HepG2 (cell line): ENCODE data around the gene JMJD6. TPM values are rescaled to one million over a fixed set of nuclear protein-coding genes. Genes with fewer than 3 reads are reported as not detected.
A peak's percentile ranks its signal among the peaks of the same experiment; 100 is the strongest.

ENCODE experiments used
- BCL6 ChIP-seq: IDR thresholded peaks from 2 replicates; pipeline ENCODE4 v1.6.1; 2016; ENCODE audit warnings: missing genetic modification reagents, missing compliant biosample characterization
- MED1 ChIP-seq: sonication (generic); formaldehyde crosslinking; IDR thresholded peaks from 2 replicates; pipeline ENCODE4 v1.4.0; 2020; ENCODE audit warnings: missing genetic modification reagents
- MYNN ChIP-seq: sonication (generic); formaldehyde crosslinking; IDR thresholded peaks from 2 replicates; pipeline ENCODE4 v1.4.0; 2020; ENCODE audit warnings: mild to moderate bottlenecking, low read depth, missing genetic modification reagents
- NFATC3 ChIP-seq: sonication (generic); formaldehyde crosslinking; IDR thresholded peaks from 2 replicates; pipeline ENCODE4 v1.5.1; 2020; ENCODE audit warnings: mild to moderate bottlenecking, missing genetic modification reagents
- NR2F2 ChIP-seq: IDR thresholded peaks from 2 replicates; pipeline ENCODE4 v1.6.1; 2012; ENCODE audit warnings: low read depth, inconsistent platforms, borderline replicate concordance
- ZIK1 ChIP-seq: sonication (generic); formaldehyde crosslinking; IDR thresholded peaks from 2 replicates; pipeline ENCODE4 v1.5.0; 2020; ENCODE audit warnings: mild to moderate bottlenecking, low read depth, missing genetic modification reagents, borderline replicate concordance
- ZNF713 ChIP-seq: sonication (generic); formaldehyde crosslinking; IDR thresholded peaks from 2 replicates; pipeline ENCODE4 v1.4.0; 2020; ENCODE audit warnings: mild to moderate bottlenecking, missing genetic modification reagents
- polyA plus RNA-seq, 8 experiments: library from polyadenylated mRNA; depleted of rRNA in 3 of 8; stranded (reverse) in 7 of 8; unstranded in 1 of 8; fragments of >200 nt; fragmentation: Illumina TruSeq in 4 of 8; extraction: Trizol in 4 of 8; gene quantifications; 2 replicates each; pipeline versions ENCODE4 v1.2.1 to v1.2.3, GENCODE V29; 2011 to 2016; ENCODE audit warnings: low read depth in 4 of 8, missing spikeins in 1 of 8, mixed read lengths in 1 of 8; ENCODE audit not compliant: insufficient read depth in 1 of 8
- total RNA-seq, 5 experiments: library from RNA; depleted of rRNA; stranded (reverse); fragments of >200 nt; fragmentation: Illumina TruSeq; extraction: Trizol; gene quantifications; 2 replicates each; pipeline ENCODE4 v1.2.3, GENCODE V29; 2016; ENCODE audit warnings: low read depth in 1 of 5
- TF ChIP-seq, protein P1 (sequence below): IDR thresholded peaks from 2 replicates; pipeline ENCODE4 v1.6.1; 2016
- TF ChIP-seq, protein P2 (sequence below): sonication (generic); formaldehyde crosslinking; IDR thresholded peaks from 2 replicates; pipeline ENCODE4 v1.8.1; 2023; ENCODE audit warnings: mild to moderate bottlenecking, moderate library complexity, missing genetic modification reagents
- TF ChIP-seq, protein P3 (sequence below): sonication (generic); formaldehyde crosslinking; IDR thresholded peaks from 2 replicates; pipeline ENCODE4 v1.5.1; 2020; ENCODE audit warnings: mild to moderate bottlenecking, missing genetic modification reagents, borderline replicate concordance
- TF ChIP-seq, protein P4 (sequence below): sonication (generic); formaldehyde crosslinking; IDR thresholded peaks from 2 replicates; pipeline ENCODE4 v1.8.0; 2022; ENCODE audit warnings: missing genetic modification reagents, mild to moderate bottlenecking, borderline replicate concordance
- TF ChIP-seq, protein P5 (sequence below): sonication (generic); formaldehyde crosslinking; IDR thresholded peaks from 2 replicates; pipeline ENCODE4 v1.5.0; 2020; ENCODE audit warnings: mild to moderate bottlenecking, missing genetic modification reagents, borderline replicate concordance
- TF ChIP-seq, protein P6 (sequence below): sonication (generic); formaldehyde crosslinking; IDR thresholded peaks from 2 replicates; pipeline ENCODE4 v1.5.0; 2020; ENCODE audit warnings: mild to moderate bottlenecking, missing genetic modification reagents, borderline replicate concordance
- TF ChIP-seq, protein P7 (sequence below): sonication (generic); formaldehyde crosslinking; IDR thresholded peaks from 2 replicates; pipeline ENCODE4 v1.4.0; 2020; ENCODE audit warnings: missing genetic modification reagents

JMJD6 gene
- total and polyA plus RNA-seq, 2 of the 13 experiments (the other 11 are each of a cell fraction or from before 2014, with no cell fraction given), result 33.6 to 41.0 TPM

DNA sequence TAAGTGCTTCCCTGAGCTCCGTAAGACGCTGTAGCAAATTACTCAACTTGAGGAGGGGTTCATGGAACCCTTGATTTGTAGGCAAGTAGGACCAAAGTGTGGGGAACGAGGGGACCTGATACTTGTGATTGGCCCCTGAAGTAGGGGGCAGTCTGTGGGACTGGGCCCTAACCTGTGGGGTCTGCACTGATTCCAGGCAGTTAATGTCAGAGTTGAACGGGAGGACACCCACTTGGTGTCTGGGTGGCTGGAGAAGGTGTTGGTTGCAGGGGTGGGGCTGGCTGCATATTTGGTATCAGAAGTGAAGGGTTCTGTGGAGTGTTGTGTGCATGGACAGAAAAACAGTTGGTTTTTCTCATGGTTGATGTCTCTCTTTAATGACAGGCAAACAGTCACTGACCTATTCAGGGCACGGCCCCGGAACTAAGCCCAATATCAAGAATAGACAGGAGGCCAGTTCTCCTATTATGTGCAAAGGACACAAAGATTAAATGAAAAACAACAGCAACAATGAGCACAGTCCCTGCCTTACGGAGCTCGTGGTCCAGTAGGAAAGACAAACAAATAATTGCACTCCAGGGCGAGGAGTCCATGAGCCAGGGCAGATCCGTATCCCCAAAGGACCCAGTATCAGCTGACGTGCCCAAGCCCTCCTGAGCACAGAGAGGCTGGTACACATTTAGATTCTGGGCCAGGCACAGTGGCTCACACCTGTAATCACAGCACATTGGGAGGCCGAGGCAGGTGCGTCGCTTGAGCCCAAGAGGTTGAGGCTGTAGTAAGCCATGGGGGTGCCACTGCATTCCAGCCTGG is 34.8 kb downstream of the JMJD6 start (continued):
- TF ChIP-seq, protein P1, sequence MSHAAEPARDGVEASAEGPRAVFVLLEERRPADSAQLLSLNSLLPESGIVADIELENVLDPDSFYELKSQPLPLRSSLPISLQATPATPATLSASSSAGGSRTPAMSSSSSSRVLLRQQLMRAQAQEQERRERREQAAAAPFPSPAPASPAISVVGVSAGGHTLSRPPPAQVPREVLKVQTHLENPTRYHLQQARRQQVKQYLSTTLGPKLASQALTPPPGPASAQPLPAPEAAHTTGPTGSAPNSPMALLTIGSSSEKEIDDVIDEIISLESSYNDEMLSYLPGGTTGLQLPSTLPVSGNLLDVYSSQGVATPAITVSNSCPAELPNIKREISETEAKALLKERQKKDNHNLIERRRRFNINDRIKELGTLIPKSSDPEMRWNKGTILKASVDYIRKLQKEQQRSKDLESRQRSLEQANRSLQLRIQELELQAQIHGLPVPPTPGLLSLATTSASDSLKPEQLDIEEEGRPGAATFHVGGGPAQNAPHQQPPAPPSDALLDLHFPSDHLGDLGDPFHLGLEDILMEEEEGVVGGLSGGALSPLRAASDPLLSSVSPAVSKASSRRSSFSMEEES (CRISPR knock-in tag), result peak; percentile 95
- TF ChIP-seq ZNF713 (0 out of 2 replicates have a peak, but pooled peaks have one; percentile 42), BCL6 (CRISPR knock-in tag) (peak; percentile 33; the same call in 1 of the 2 replicates), ZIK1 (CRISPR knock-in tag) (no peak), MED1 (CRISPR knock-in tag) (peak; percentile 99), MYNN (no peak), NR2F2 (0 out of 2 replicates have a peak, but pooled peaks have one; percentile 43), NFATC3 (CRISPR knock-in tag) (no peak; the same call in 1 of the 2 replicates)
- TF ChIP-seq, protein P2, sequence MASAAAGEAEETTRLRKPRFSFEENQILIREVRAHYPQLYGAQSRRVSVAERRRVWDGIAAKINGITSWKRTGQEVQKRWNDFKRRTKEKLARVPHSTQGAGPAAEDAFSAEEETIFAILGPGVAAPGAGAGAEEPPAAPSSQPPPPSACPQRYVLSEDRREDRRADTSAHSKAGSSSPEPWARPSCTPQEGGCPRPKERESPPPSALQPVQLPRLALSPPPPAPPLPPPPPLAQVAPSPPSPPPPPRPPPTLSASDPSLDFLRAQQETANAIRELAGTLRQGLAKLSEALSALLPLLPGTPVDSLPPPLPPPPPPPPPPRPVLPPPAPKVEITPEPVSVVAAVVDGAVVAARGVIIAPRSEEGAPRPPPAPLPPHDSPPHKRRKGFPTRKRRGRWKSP (CRISPR knock-in tag), result peak; percentile 56; the same call in 1 of the 2 replicates
- TF ChIP-seq, protein P3, sequence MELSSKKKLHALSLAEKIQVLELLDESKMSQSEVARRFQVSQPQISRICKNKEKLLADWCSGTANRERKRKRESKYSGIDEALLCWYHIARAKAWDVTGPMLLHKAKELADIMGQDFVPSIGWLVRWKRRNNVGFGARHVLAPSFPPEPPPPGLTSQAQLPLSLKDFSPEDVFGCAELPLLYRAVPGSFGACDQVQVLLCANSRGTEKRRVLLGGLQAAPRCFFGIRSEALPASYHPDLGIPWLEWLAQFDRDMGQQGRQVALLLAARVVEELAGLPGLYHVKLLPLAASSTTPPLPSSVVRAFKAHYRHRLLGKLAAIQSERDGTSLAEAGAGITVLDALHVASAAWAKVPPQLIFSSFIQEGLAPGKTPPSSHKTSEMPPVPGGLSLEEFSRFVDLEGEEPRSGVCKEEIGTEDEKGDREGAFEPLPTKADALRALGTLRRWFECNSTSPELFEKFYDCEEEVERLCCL (CRISPR knock-in tag), result no peak
- TF ChIP-seq, protein P4, sequence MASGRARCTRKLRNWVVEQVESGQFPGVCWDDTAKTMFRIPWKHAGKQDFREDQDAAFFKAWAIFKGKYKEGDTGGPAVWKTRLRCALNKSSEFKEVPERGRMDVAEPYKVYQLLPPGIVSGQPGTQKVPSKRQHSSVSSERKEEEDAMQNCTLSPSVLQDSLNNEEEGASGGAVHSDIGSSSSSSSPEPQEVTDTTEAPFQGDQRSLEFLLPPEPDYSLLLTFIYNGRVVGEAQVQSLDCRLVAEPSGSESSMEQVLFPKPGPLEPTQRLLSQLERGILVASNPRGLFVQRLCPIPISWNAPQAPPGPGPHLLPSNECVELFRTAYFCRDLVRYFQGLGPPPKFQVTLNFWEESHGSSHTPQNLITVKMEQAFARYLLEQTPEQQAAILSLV (CRISPR knock-in tag), result no peak
- TF ChIP-seq, protein P5, sequence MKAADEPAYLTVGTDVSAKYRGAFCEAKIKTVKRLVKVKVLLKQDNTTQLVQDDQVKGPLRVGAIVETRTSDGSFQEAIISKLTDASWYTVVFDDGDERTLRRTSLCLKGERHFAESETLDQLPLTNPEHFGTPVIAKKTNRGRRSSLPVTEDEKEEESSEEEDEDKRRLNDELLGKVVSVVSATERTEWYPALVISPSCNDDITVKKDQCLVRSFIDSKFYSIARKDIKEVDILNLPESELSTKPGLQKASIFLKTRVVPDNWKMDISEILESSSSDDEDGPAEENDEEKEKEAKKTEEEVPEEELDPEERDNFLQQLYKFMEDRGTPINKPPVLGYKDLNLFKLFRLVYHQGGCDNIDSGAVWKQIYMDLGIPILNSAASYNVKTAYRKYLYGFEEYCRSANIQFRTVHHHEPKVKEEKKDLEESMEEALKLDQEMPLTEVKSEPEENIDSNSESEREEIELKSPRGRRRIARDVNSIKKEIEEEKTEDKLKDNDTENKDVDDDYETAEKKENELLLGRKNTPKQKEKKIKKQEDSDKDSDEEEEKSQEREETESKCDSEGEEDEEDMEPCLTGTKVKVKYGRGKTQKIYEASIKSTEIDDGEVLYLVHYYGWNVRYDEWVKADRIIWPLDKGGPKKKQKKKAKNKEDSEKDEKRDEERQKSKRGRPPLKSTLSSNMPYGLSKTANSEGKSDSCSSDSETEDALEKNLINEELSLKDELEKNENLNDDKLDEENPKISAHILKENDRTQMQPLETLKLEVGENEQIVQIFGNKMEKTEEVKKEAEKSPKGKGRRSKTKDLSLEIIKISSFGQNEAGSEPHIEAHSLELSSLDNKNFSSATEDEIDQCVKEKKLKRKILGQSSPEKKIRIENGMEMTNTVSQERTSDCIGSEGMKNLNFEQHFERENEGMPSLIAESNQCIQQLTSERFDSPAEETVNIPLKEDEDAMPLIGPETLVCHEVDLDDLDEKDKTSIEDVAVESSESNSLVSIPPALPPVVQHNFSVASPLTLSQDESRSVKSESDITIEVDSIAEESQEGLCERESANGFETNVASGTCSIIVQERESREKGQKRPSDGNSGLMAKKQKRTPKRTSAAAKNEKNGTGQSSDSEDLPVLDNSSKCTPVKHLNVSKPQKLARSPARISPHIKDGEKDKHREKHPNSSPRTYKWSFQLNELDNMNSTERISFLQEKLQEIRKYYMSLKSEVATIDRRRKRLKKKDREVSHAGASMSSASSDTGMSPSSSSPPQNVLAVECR, result peak; percentile 61; the same call in 1 of the 2 replicates
- TF ChIP-seq, protein P6, sequence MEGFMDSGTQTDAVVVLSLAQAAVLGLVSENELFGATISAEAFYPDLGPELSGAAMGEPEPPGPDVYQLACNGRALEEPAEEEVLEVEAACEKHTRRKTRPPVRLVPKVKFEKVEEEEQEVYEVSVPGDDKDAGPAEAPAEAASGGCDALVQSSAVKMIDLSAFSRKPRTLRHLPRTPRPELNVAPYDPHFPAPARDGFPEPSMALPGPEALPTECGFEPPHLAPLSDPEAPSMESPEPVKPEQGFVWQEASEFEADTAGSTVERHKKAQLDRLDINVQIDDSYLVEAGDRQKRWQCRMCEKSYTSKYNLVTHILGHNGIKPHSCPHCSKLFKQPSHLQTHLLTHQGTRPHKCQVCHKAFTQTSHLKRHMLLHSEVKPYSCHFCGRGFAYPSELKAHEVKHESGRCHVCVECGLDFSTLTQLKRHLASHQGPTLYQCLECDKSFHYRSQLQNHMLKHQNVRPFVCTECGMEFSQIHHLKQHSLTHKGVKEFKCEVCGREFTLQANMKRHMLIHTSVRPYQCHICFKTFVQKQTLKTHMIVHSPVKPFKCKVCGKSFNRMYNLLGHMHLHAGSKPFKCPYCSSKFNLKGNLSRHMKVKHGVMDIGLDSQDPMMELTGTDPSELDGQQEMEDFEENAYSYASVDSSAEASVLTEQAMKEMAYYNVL, result peak; percentile 87; the same call in 1 of the 2 replicates
- TF ChIP-seq, protein P7, sequence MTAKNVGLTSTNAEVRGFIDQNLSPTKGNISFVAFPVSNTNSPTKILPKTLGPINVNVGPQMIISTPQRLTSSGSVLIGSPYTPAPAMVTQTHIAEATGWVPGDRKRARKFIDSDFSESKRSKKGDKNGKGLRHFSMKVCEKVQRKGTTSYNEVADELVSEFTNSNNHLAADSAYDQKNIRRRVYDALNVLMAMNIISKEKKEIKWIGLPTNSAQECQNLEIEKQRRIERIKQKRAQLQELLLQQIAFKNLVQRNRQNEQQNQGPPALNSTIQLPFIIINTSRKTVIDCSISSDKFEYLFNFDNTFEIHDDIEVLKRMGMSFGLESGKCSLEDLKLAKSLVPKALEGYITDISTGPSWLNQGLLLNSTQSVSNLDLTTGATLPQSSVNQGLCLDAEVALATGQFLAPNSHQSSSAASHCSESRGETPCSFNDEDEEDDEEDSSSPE (CRISPR knock-in tag), result 0 out of 2 replicates have a peak, but pooled peaks have one; percentile 32
